NCI-H524 (cell line): Measurements from ENCODE around the gene SLC8A1.

ENCODE experiments used
- DNase-seq, 2 experiments: peaks; one replicate each; lab custom pipeline; 2025; lab: John Stamatoyannopoulos, UW

SLC8A1 gene

DNA sequence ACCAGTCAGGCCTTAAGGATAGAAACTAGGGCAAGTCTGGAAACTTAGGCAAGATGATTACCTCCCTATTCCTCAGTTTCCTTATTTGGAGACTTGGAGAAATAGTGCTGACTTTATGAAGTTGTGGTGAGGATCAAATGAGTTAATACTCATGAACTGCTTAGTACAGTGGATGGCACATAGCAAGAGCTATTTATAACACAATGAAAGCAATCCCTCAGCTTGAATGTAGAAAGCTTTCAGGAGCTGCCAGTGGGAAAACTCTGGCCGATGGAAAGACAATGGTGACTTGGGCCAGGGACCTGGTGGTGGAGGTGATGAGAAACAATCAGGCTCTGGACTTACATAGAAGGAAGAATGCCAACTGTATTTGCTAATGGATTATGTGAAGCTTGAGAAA lies 403.4 kb downstream of the SLC8A1 start:
- DNase-seq = no peak

DNA sequence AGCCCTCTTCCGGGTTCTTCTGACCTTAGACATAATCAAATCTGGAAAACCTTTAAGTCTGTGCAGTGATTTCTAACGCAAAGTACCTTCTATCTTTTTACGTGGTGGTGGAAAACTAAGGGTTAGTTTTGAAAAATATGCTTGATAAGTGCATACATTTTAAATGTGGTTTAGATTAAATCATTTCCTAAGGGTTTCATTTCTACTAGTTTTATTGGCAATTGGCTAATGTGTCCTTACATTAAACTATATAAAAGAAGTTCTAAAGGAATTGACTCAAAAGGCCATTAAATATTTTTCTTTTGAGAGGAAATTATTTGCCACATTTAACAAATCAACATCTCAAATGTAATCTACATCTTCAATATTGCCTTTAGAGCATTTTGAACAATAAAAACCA lies 404.5 kb downstream of the SLC8A1 start:
- no peak for DNase-seq
